HG03039 (cell line): ENCODE data around the gene MED26.

Experiments
- ATAC-seq: cut with Tn5 transposase; IDR thresholded peaks from one replicate; pipeline ENCODE4 v1.9.1; 2021; ENCODE audit warnings: mild to moderate bottlenecking, moderate library complexity; ENCODE audit not compliant: unreplicated experiment

The MED26 gene

DNA sequence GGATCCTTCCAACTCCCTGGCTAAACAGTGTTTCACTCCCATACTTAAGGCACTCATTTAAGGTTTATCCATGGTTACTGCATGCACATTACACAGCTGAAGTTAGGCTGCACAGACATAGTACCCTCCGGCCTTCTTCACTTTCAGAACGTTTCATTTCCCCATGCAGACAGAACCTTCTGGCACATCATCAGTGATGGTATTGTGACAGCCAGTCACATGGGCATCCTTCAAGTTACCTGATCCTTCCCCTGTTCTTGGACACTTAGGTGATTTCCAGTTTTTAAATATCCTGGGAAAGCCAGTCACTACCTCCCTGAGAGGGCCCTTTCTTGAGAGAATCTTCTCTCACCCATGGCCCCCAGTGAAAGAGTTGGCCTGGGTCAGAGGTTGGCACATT lies 22.8 kb upstream of the MED26 start:
- ATAC-seq, result no peak

- ATAC-seq, result no peak
Observed at GRCh38 chr19:16649734-16650133, 21.7 kb upstream of the MED26 start.

GRCh38 chr19:16645140-16645539 lies 17.1 kb upstream of the MED26 start:
- no peak for ATAC-seq

DNA sequence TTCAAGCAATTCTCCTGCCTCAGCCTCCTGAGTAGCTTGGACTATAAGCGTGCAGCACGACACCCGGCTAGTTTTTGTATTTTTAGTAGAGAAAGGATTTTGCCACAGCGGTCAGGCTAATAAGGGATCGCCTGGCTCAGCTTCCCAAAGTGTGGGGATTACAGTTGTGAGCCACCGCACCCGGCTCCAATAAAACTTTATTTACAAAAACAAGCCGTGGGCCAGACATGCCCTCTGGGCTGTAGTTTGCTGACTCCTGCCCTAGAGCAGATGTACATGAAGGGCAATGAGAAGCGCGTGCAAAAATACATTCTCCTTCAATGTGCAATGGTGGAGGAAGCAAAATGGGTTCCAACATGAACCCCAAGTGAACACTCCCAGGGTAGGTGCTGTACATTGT lies 13.7 kb upstream of the MED26 start:
- ATAC-seq, result no peak

DNA sequence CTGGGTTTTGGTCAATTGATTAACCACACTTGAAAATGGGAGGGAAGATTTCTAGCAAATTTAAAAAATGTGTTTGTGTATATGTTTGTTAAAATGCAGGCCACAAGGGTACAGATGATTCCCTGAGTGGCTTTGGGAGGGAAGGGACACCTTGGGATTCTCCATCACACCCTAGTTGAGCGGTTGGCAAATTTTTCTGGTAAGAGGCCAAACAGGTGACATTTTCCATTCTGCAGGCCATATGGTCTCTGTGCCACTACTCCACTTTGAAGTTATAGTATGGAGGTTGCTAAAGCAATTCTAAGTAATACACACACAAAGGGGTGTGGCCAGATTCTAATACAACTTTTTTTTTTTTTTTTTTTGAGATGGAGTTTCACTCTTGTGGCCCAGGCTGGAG lies 12.9 kb upstream of the MED26 start:
- ATAC-seq, result no peak

DNA sequence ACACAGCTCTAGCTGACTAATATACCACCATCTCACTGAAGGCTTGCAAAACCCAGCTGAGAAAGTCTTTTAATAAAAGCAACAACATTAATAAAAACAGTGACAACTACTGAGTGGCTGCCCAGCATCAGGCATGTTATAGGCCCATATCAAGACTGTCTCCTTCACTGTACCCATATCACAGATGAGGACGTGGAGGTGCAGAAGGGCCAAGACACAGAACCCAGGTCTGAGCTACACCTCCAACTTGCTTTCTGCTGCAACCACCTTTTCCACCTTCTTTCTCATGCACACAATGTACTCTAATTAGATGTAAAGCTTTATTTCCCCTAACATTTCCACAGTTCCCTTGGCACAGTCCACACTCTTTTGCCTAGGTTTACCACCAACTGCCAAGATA lies 10.7 kb upstream of the MED26 start:
- ATAC-seq, result no peak

DNA sequence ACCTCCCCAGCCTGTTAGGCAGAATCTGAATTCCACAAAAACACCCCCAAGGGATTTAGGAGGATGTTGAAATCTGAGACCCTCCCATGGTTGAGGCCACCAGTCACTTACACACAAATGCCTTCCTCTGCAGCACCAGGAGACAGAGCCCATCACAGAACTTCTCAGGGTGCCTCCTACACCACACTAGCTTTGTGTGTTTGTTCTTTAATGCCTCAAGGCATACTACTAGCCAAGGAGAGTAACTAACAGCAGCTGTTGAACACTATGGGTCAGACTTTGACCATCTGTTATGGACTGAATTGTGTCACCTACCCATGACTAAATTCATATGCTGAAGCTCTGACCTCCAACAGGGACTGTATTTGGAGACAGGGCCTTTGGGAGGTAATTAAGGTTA lies 9.5 kb upstream of the MED26 start:
- no peak for ATAC-seq

DNA sequence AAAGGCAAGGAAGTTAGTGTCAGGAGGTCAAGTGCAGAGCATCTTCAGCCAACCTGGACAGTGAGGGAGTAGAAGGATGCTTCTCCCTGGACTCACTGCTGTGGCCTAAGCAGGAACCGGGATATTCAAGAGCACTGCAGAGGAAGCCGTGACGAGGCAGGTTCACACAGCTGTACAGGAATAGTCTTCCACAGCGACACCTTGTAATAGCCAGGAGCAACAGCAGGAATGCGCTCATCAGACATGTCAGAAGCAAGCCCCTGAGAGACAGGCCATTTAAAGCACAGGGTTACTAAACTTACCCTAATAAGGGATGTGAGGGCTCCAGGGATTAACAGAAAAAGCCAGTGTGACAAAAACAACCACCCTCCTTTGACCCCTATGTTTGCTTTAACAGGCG lies 3.5 kb upstream of the MED26 start:
- no peak for ATAC-seq

- no peak for ATAC-seq
Observed at GRCh38 chr19:16628984-16629691, 1.1 kb upstream of the MED26 start.

- ATAC-seq, result no peak
Observed at GRCh38 chr19:16627928-16628182, 149 bp downstream of the MED26 start.

DNA sequence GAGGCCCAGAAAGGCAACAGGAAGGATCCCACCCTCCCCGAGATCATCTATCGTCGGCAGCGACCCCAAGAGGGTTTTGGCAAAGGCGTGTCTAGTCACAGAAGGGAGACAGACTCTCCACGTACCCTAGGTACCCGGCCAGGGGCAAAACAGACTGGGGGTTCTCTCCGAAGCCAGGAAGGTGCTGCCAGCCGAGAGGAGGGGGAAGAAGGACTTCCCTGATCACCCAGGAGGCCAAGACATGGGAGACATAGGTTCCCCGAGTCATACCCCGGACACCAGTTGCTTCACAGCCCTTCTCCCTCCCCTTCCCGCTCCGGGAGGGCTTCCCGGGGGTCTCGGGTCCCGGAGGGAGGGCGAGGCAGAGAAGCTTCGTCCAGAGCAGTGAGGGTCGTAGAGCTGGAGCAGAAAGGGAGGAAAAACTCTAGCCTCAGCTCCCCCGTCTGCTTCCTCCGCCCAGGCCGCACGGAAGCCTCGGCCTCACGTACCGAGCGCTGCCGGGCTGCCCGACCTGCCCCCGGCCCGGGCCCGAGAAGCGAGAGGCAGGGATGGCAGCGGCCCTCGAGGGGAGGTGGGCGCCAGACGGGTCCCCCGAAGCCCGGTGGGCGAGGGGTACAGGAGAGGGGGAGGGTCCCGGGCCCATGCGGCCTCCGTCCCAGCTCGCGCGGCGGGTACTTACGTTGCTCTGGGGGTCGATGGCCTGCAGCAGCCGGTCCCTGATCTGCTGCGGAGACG lies 644 bp downstream of the MED26 start:
- ATAC-seq, result peak; percentile 4

- no peak for ATAC-seq
Observed at GRCh38 chr19:16626796-16627192, 1.2 kb downstream of the MED26 start.

DNA sequence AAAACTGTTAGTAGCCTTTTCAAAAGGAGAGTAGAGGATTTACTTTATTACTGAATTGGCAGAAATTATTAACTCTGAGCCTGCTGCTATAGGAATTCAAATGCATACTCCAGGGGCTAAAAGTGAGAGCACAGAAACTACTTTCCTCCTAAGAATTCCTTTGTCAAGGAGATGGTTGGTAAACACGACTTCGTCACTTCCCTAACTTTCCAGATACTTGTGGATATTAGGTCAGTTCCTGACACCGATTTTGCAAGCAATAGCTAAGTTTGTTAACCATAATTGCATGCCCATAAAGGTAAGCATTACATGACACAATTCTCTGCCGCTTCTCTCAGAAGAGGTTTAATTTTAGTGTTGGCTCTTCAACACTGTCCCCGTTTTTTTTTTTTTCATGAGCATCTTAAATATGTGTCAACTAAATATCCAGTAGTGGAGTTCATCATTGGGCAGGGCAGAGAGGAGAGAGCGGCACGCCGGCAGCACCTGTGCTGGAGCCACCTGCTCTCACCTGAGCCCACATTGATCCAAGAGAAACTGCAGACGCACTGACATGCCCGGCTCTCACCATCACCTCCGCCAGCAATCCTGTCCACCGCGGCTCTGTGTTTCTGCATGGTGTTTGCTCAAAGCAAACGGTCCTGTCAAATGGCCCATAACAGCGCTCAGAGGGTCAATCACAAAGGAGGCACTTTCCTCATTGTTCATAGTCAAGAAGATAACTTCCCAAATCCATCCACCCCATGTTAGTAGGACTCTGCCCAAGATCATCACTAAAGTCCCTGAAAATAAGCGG lies 2.6 kb downstream of the MED26 start:
- no peak for ATAC-seq

GRCh38 chr19:16624236-16624635 lies 3.8 kb downstream of the MED26 start:
- no peak for ATAC-seq

GRCh38 chr19:16623576-16623975 lies 4.4 kb downstream of the MED26 start:
- ATAC-seq, result no peak

DNA sequence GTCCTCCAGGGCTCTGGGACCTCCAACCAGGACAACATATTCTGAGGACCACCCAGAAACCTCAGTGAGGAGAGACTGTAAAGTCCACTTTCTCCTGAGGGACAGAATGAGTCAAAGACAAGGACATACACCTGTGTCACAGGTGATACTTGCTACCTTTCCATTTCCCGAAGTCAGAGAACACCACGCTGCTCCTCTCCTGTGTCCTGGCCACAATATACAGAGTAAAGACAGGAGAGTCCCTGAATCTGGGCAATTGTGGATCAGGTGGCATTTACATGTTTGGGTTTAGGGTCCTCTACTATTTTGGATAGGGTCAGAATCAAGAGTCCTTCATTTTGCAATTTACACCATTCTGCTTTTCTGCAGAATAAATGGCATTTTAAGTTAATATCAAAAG lies 4.9 kb downstream of the MED26 start:
- no peak for ATAC-seq

DNA sequence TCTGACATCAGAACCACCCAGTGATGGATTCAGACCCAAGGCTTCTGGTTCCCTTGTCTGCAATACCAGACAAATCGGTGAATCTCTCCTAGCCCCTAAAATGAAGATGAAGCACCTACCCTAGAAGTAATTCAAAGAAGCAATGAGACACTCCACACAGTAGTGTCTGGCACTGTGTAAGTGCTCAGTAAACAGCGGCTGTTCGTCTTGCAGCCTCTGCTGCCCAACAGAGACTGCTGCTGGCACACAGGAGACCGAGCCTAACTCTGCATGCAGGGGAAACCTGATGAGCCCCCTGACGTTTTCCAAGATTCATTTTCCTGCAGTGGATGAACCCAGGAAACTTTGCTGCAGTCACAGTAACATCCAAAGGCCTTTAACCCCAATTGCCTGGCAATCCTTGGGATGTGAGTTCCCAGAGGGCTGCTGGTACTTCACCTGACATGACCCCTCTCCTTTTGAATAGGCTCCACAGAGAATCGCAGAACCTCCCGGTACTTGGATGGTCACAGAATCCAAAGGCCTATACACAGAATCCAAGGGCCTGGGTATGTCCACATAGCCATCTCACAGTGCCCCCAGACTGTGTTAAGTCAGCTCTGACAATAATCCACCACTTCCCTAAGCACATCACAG lies 6.7 kb downstream of the MED26 start:
- no peak for ATAC-seq

DNA sequence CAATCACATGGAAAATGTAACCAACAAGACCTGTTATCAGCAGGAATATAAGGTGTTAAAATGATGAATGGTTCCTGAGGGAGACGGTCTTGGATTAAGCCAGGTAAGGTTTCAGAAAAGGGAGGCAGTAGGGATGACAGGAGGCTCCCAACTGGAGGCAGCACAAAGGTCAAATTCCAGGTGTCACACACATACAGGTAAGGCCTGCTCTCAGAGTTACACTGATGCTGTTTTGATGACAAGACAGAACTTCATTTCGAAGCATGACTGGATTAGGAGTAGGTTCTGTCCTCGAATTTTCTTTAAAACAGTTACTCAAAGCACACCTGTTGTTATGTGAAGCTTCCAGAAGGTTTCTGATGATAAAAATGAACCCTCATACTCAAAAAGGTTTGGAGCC lies 7.4 kb downstream of the MED26 start:
- no peak for ATAC-seq

DNA sequence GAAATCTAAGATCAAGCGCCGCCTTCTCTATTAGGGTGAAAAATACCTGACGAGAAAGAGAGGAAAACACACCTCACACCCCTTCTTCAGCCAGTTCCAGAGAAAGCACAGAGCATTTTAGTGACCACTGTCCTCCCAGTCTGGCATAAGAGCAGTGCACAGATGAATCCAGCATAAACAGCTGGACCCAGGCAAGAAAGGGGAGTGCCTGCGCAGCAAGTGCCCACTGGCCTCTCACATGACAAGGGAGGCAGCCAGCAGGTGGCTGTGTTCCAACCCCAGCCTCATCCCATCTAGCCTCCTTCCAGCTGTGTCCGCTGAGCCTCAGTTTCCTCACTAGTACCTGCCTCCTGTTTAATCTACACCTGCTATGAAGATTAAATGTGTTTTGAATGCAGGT lies 8.0 kb downstream of the MED26 start:
- no peak for ATAC-seq

DNA sequence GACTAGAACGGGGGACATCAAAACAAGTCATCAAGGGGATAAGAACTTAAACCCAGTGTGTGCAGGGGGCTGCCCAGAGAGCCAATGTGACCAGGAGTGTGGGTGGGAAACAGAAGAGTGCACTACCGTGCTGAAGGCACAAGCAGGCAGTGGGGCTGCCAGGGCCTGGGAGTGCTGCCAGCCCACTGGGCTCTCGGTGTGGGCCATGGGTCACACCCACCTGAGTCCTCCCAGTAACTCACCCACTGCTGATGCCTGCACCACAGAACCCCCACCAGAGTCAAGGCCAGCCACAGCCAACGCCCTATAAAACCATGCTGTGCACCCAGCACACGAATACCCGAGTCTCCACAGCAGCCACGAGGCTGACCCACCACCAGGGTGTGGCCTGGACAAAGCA lies 8.5 kb downstream of the MED26 start:
- ATAC-seq, result no peak

GRCh38 chr19:16618248-16618647 lies 9.8 kb downstream of the MED26 start:
- no peak for ATAC-seq

DNA sequence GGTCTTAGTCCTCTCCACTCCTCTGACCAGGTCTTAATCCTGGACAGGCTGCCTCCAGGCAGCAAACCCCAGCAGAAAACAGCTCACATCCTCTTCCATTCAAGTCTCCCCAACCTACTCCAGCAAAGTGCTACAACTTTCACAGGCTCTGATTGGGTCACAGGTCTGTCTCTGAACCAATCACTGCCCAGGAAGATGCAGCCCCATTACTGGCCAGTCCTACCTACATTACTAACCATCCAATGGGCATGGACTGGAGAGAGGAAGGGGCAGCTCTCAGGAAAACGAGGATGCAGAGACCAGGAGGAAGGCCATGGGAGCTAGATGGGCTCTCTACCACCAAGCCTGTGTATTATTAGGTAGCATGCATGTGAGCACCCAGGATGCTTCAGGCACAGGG lies 12.2 kb downstream of the MED26 start:
- no peak for ATAC-seq
